GM12874 (cell line): Measurements from ENCODE around the gene MNT.

ENCODE experiments used
- CTCF ChIP-seq: IDR thresholded peaks from 2 replicates; pipeline ENCODE4 v1.5.1; 2011; ENCODE audit warnings: low read depth, mild to moderate bottlenecking, control low read depth, low read length, moderate library complexity; ENCODE audit not compliant: insufficient read depth

The MNT gene

GRCh38 chr17:2387086-2388019 lies 13.5 kb downstream of the MNT start:
- no peak for TF ChIP-seq CTCF

GRCh38 chr17:2386400-2387085 lies 14.3 kb downstream of the MNT start:
- no peak for TF ChIP-seq CTCF

GRCh38 chr17:2385240-2386210 lies 15.3 kb downstream of the MNT start:
- no peak for TF ChIP-seq CTCF

- TF ChIP-seq CTCF: no peak
These were observed 16.3 kb downstream of the MNT start for GRCh38 chr17:2384439-2385127.

- no peak for TF ChIP-seq CTCF
These were observed 17.2 kb downstream of the MNT start for GRCh38 chr17:2383628-2384167.

GRCh38 chr17:2380950-2381649 lies 19.8 kb downstream of the MNT start:
- no peak for TF ChIP-seq CTCF
